HG03196 (cell line): Measurements from ENCODE around the gene PEX7.
"Not testable (repeated sequence)": the region's sequence is repeated elsewhere in the genome, so short reads cannot be mapped to it uniquely, and the experiment has no call there.

ENCODE experiments used
- ATAC-seq: cut with Tn5 transposase; IDR thresholded peaks from one replicate; pipeline ENCODE4 v1.9.1; 2021; ENCODE audit not compliant: unreplicated experiment

PEX7 gene

DNA sequence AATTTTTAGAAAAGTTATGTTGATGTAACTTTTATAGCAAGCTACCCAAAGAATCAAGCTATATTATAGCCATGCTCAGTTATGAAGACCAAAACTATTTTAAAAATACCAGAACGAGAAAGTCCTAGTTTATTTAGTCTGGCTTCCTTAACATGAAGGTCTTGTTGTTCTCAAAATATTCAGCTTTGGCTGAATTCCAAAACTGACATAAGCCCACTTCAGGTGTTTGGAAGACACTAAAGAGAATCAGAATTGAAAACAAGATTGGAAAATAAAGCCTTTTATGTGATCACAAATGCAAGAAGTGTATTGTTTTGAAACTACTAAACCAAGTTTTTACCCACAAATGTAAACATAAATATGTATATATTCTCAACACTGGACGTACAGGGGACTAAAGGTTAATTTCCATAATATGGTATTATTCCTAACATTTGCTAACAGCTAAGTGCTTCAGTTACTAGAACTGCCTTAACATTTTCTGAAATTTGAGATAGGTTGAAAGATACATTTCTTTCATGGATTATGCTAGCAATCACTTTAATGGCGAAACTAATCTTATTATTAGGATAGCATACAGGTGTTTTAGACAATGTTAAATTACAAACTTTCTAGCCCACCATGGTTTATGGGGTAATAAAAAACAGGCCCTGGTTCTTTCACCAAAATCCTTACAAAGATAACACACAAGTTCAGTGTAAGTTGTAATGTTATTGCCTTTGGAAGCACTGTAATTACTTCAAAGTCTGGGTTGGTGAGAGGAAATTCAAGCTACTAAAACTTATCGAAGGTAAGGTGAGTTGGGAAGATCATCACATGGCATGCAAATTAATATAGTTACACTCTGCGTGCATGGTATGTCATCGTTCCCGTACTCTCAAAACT lies 31.7 kb upstream of the PEX7 start:
- no peak for ATAC-seq

GRCh38 chr6:136791296-136792094 lies 30.9 kb upstream of the PEX7 start:
- ATAC-seq: peak; percentile 24

GRCh38 chr6:136792095-136792409 lies 30.3 kb upstream of the PEX7 start:
- no peak for ATAC-seq

GRCh38 chr6:136792410-136793262 lies 29.8 kb upstream of the PEX7 start, which contains the start of gene MAP3K5:
Gene MAP3K5, minus strand, starts transcription at chr6:136792477. Its CDS starts 320 bp downstream, at chr6:136792157.
- ATAC-seq: peak; percentile 61

DNA sequence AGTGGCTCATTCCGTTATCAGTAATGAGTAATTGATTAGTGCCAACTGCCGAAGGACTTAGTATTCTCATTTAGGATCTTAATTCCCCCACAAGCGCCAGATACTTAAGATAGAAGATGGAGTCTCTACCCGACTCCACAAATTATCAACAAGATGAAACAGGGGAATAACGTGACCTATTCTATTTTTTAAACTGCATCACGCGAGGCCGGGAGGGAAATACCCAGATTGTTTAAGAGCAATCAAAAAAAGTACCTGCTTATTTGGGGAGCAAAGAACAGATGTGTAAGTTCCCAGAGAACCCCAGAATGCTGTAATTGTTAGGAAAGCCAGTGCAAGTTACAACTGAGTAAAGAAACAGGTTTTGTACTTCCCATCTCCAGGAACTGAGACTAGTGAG lies 29.0 kb upstream of the PEX7 start:
- ATAC-seq: no peak

- no peak for ATAC-seq
Measured at GRCh38 chr6:136795386-136795785, 27.0 kb upstream of the PEX7 start.

DNA sequence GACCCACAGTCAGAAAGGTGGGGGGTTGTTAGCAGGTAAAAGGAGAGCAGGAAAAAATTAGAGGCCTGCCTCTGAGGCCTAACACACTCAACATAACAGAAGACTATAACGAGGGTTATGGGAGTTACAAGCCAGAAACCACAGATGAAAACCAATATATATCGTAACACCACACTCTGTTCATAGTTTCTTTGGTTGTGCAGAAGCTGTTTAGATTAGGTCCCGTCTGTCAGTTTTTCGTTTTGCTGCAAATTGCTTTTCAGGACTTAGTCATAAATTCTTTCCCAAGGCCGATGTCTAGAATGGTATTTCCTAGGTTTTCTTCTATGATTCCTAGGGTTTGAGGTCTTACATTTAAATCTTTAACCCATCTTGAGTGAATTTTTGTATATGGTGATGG lies 26.4 kb upstream of the PEX7 start:
- no peak for ATAC-seq

GRCh38 chr6:136798044-136798443 lies 24.3 kb upstream of the PEX7 start:
- ATAC-seq: no peak

- ATAC-seq: no peak
Measured at GRCh38 chr6:136801581-136801980, 20.8 kb upstream of the PEX7 start.

DNA sequence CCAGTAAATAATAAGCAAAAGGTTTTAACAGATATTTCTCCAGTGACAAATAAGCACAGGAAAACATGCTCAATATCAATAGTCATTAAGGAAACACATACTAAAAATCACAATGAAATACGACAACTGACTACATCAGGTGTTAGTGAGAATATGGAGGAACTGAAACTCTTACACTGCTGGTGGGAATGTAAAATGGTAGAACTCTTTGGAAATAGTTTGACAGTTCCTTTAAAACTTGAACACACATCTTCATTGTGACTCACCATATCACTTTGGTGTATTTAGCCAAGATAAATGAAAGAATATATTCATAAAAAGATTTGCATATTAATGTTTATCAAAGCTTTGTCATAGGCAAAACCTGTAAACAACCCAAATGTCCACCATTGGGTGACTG lies 18.8 kb upstream of the PEX7 start:
- ATAC-seq: no peak

GRCh38 chr6:136809091-136809860 lies 13.1 kb upstream of the PEX7 start:
- no peak for ATAC-seq

DNA sequence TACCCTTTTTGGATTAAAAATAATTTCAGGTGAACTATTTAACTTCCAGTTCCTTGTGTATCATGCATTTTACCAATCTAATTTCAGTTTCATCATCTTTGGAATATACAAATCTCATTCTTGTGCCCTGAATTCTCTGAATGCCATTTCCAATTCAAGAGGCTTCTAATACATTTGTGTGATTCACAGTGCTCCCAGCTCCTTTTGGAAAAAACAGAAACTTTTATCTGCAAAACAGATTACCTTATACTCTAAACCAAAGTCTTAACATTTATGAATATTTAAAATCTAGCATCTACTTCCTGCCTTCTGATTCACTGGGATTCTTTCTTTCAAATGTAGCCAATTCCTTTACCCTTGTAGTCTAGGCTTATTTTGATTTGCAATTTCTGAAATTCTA lies 11.1 kb upstream of the PEX7 start:
- no peak for ATAC-seq

DNA sequence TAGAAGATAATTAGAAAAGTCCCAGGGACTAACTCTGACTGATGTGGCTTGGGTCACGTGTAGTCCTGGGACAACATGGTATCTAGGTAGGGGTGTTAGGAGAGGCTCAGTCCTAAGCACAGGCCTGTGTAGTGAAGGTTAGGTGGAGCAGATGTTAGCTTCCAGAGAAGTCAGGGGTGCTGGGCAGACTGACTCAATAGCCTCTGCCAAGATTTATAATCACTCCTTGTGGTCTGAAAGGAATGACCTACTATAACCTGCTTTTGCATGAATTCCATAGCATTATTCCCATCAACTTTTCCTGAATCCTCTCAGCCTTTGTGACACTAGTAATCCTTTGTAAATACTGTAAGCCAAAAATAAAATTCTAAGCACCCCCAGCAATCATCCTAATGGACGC lies 10.2 kb upstream of the PEX7 start:
- ATAC-seq: no peak

DNA sequence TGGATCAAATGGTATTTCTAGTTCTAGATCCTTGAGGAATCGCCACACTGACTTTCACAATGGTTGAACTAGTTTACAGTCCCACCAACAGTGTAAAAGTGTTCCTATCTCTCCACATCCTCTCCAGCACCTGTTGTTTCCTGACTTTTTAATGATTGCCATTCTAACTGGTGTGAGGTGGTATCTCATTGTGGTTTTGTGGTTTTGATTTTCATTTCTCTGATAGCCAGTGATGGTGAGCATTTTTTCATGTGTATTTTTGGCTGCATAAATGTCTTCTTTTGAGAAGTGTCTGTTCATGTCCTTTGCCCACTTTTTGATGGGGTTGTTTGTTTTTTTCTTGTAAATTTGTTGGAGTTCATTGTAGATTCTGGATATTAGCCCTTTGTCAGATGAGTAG lies 6.8 kb upstream of the PEX7 start:
- ATAC-seq: not testable (repeated sequence)

- ATAC-seq: no peak
Measured at GRCh38 chr6:136816656-136817055, 5.7 kb upstream of the PEX7 start.

DNA sequence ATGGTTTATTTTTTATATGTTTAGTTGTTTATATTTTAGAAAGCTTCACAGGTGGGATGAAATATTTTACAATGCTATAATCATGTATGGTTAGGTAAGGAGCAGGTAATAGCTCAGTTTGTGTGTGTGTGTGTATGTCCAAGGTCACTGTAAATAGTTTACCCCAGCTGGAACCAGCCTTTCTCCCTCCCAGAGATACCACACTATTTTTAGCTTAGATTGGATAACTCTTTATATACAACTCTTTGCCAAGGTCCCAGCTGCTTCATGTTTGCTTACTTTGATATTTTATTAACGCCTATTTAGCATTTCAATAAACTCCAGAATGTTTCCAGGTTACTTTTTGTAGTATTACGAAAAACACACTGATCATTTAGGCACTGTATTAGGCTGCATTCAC lies 1.8 kb upstream of the PEX7 start:
- ATAC-seq: no peak

DNA sequence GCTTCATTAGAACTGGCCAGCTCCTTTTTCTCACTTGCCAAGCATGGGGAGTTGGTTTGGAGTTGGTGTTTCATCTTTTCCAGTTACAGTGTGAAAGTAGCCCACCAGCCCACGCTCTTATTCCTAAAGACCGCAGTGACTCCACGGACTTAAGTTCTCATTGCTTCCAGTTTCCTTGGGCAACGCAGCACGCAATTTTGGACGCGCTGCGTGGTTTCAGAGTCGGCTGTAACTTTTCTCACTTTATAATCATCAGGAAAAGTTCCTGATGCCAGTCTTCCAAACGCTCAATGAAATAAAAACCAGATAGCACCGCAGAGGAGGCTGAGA lies 381 bp upstream of the PEX7 start:
- ATAC-seq: peak; percentile 3

- ATAC-seq: no peak
Measured at GRCh38 chr6:136823128-136823660, 802 bp downstream of the PEX7 start.

- ATAC-seq: no peak
Measured at GRCh38 chr6:136826216-136826615, 3.8 kb downstream of the PEX7 start.

- ATAC-seq: no peak
Measured at GRCh38 chr6:136831873-136832562, 9.6 kb downstream of the PEX7 start.
